Neural progenitor cell (in vitro differentiated cells): Measurements from ENCODE around the gene OGFOD3. TPM values are rescaled to one million over a fixed set of nuclear protein-coding genes. Genes with fewer than 3 reads are reported as not detected.
A peak's percentile ranks its signal among the peaks of the same experiment; 100 is the strongest.

Experiments used
- DNase-seq: peaks from one replicate; pipeline ENCODE4 v3.0.0-alpha.2; 2016; ENCODE audit warnings: low spot score
- H2AFZ ChIP-seq: fragments of 200-600 bp; sonication (generic); replicated peaks from 2 replicates; pipeline ENCODE4 v1.6.1; 2016; ENCODE audit warnings: antibody characterized with exemption
- H3F3A ChIP-seq: fragments of 200-600 bp; sonication (generic); 2 replicates; pipeline ENCODE4 v1.6.1; 2016; ENCODE audit warnings: antibody characterized with exemption, low read depth
- H3K27ac ChIP-seq: fragments of 200-600 bp; sonication (generic); 2 replicates; pipeline ENCODE4 v1.5.1; 2016; ENCODE audit warnings: mild to moderate bottlenecking
- H3K27me3 ChIP-seq: fragments of 200-600 bp; sonication (generic); 2 replicates; pipeline ENCODE4 v1.6.1; 2016; ENCODE audit warnings: mild to moderate bottlenecking, moderate library complexity
- H3K36me3 ChIP-seq: fragments of 200-600 bp; sonication (generic); 2 replicates; pipeline ENCODE4 v1.5.1; 2016
- H3K4me1 ChIP-seq: fragments of 200-600 bp; sonication (generic); 2 replicates; pipeline ENCODE4 v1.6.1; 2016; ENCODE audit warnings: mixed run types
- H3K4me2 ChIP-seq: fragments of 200-600 bp; sonication (generic); 2 replicates; pipeline ENCODE4 v1.6.1; 2016
- H3K4me3 ChIP-seq: fragments of 200-600 bp; sonication (generic); 2 replicates; pipeline ENCODE4 v1.5.1; 2016
- H3K79me2 ChIP-seq: fragments of 200-600 bp; sonication (generic); 2 replicates; pipeline ENCODE4 v1.6.1; 2016; ENCODE audit warnings: low read depth
- H3K9ac ChIP-seq: fragments of 200-600 bp; sonication (generic); 2 replicates; pipeline ENCODE4 v1.6.1; 2016
- H3K9me3 ChIP-seq: fragments of 200-600 bp; sonication (generic); 2 replicates; pipeline ENCODE4 v1.5.1; 2016; ENCODE audit warnings: low read depth
- H4K20me1 ChIP-seq: fragments of 200-600 bp; sonication (generic); 2 replicates; pipeline ENCODE4 v1.6.1; 2016; ENCODE audit warnings: low read depth
- H3K27ac Mint-ChIP-seq: 3 replicates; pipeline ENCODE4 v1.8.0; 2021; ENCODE audit warnings: mixed read lengths
- H3K27me3 Mint-ChIP-seq: 2 replicates; pipeline ENCODE4 v1.8.0; 2022; ENCODE audit warnings: low read depth, mild to moderate bottlenecking, inconsistent platforms, moderate library complexity, mixed read lengths; ENCODE audit not compliant: insufficient read depth
- H3K36me3 Mint-ChIP-seq: 3 replicates; pipeline ENCODE4 v1.8.0; 2021; ENCODE audit warnings: mixed read lengths
- H3K4me1 Mint-ChIP-seq: 3 replicates; pipeline ENCODE4 v1.8.0; 2021; ENCODE audit warnings: mixed read lengths
- H3K4me3 Mint-ChIP-seq: 3 replicates; pipeline ENCODE4 v1.8.0; 2021; ENCODE audit warnings: mild to moderate bottlenecking, moderate library complexity, mixed read lengths
- H3K9me3 Mint-ChIP-seq: 3 replicates; pipeline ENCODE4 v1.8.0; 2020; ENCODE audit warnings: mixed read lengths
- CTCF ChIP-seq: fragments of 200-600 bp; sonication (generic); IDR thresholded peaks from 2 replicates; pipeline ENCODE4 v1.5.1; 2017; ENCODE audit warnings: antibody characterized with exemption, mild to moderate bottlenecking
- EZH2 ChIP-seq: fragments of 200-600 bp; sonication (generic); IDR thresholded peaks from 2 replicates; pipeline ENCODE4 v1.6.1; 2017; ENCODE audit warnings: antibody characterized with exemption, mild to moderate bottlenecking, moderate library complexity
- EZH2phosphoT487 ChIP-seq: fragments of 200-600 bp; sonication (generic); IDR thresholded peaks from 2 replicates; pipeline ENCODE4 v1.6.1; 2017; ENCODE audit warnings: antibody characterized with exemption
- total RNA-seq: library from RNA; depleted of rRNA; stranded (reverse); fragments of >200 nt; gene quantifications from 2 replicates; pipeline ENCODE4 v1.2.3, GENCODE V29; 2015; ENCODE audit warnings: low replicate concordance

The OGFOD3 gene
- total RNA-seq, 1 donor from 2014 or later: 26.8 TPM

- Mint-ChIP-seq H3K27ac (peak overlapping the region; percentile 13), H3K4me3 (no peak overlapping the region), H3K9me3 (no peaks in the 10 kb centered on the region), H3K27me3 (peaks cover 12% of the 10 kb centered on the region), H3K36me3 (peaks cover 3% of the 10 kb centered on the region), H3K4me1 (peaks cover 15% of the 10 kb centered on the region)
- peaks cover 16% of the 10 kb centered on the region for H3K4me1 ChIP-seq
- no peaks in the 10 kb centered on the region for H3K9me3 ChIP-seq
- H3K27ac ChIP-seq: no peak overlapping the region
- TF ChIP-seq EZH2: no peak
- no peak for TF ChIP-seq CTCF
- no peak for TF ChIP-seq EZH2phosphoT487
- peaks cover 10% of the 10 kb centered on the region for H3F3A ChIP-seq
- H3K9ac ChIP-seq: no peak overlapping the region
- H3K4me3 ChIP-seq: no peak overlapping the region
- H4K20me1 ChIP-seq: no peaks in the 10 kb centered on the region
- DNase-seq: no peak
- no peak overlapping the region for H2AFZ ChIP-seq
- H3K27me3 ChIP-seq: no peaks in the 10 kb centered on the region
- H3K79me2 ChIP-seq: no peaks in the 10 kb centered on the region
- H3K4me2 ChIP-seq: no peak overlapping the region
- H3K36me3 ChIP-seq: no peaks in the 10 kb centered on the region
Measured at GRCh38 chr17:82386881-82387704, 31.3 kb downstream of the OGFOD3 start.

GRCh38 chr17:82386255-82386831 lies 32.0 kb downstream of the OGFOD3 start:
- H3K4me3 Mint-ChIP-seq: no peak overlapping the region
- H3F3A ChIP-seq: peaks cover 10% of the 10 kb centered on the region

GRCh38 chr17:82385559-82386254 lies 32.7 kb downstream of the OGFOD3 start:
- peaks cover 20% of the 10 kb centered on the region for H3K4me1 Mint-ChIP-seq
- peaks cover 12% of the 10 kb centered on the region for H3K27me3 Mint-ChIP-seq
- no peak overlapping the region for H2AFZ ChIP-seq
- H3K27ac ChIP-seq: no peak overlapping the region
- H3K4me1 ChIP-seq: peaks cover 16% of the 10 kb centered on the region
- H3K27ac Mint-ChIP-seq: no peak overlapping the region
- H4K20me1 ChIP-seq: no peaks in the 10 kb centered on the region
- H3K4me3 Mint-ChIP-seq: no peak overlapping the region
- H3K27me3 ChIP-seq: no peaks in the 10 kb centered on the region
- peak; percentile 65 for DNase-seq
- H3K4me2 ChIP-seq: peak overlapping the region; percentile 53
- no peaks in the 10 kb centered on the region for H3K36me3 ChIP-seq
- H3F3A ChIP-seq: peaks cover 10% of the 10 kb centered on the region
- peaks cover 3% of the 10 kb centered on the region for H3K36me3 Mint-ChIP-seq
- no peak overlapping the region for H3K4me3 ChIP-seq
- H3K9me3 ChIP-seq: no peaks in the 10 kb centered on the region
- H3K79me2 ChIP-seq: no peaks in the 10 kb centered on the region
- TF ChIP-seq CTCF (no peak), EZH2phosphoT487 (no peak), EZH2 (no peak)
- H3K9me3 Mint-ChIP-seq: no peaks in the 10 kb centered on the region
- no peak overlapping the region for H3K9ac ChIP-seq

More at GRCh38 chr17:82386255-82386831, 32.0 kb downstream of the OGFOD3 start:
- Histone ChIP-seq H3K9ac (no peak overlapping the region), H3K27ac (no peak overlapping the region), H4K20me1 (no peaks in the 10 kb centered on the region), H3K4me3 (no peak overlapping the region), H3K36me3 (no peaks in the 10 kb centered on the region), H3K4me2 (peak overlapping the region; percentile 53), H3K4me1 (peaks cover 16% of the 10 kb centered on the region), H3K9me3 (no peaks in the 10 kb centered on the region), H2AFZ (no peak overlapping the region), H3K79me2 (no peaks in the 10 kb centered on the region), H3K27me3 (no peaks in the 10 kb centered on the region)
- H3K9me3 Mint-ChIP-seq: no peaks in the 10 kb centered on the region
- H3K27ac Mint-ChIP-seq: no peak overlapping the region
- TF ChIP-seq EZH2phosphoT487: no peak
- no peak for TF ChIP-seq EZH2
- H3K27me3 Mint-ChIP-seq: peaks cover 12% of the 10 kb centered on the region
- peaks cover 18% of the 10 kb centered on the region for H3K4me1 Mint-ChIP-seq
- no peak for DNase-seq
- peaks cover 3% of the 10 kb centered on the region for H3K36me3 Mint-ChIP-seq
